GM19240 (cell line): Measurements from ENCODE around the gene ZFAND2A.
A peak's percentile ranks its signal among the peaks of the same experiment; 100 is the strongest.
"Not testable (repeated sequence)": the region's sequence is repeated elsewhere in the genome, so short reads cannot be mapped to it uniquely, and the experiment has no call there.

Experiments used
- DNase-seq: peaks from one replicate; pipeline ENCODE4 v3.0.0; 2011; ENCODE audit warnings: low spot score; ENCODE audit not compliant: insufficient read length

Gene ZFAND2A

GRCh38 chr7:1159891-1160669 is at the start of gene ZFAND2A:
Gene ZFAND2A, minus strand, starts transcription at chr7:1160196. Its CDS starts 1,984 bp downstream, at chr7:1158212.
- DNase-seq: peak; percentile 99

GRCh38 chr7:1209097-1209496 is 49.1 kb upstream of the ZFAND2A start:
- DNase-seq: no peak

GRCh38 chr7:1205742-1206141 is 45.7 kb upstream of the ZFAND2A start:
- DNase-seq: not testable (repeated sequence)

GRCh38 chr7:1204460-1205140 is 44.6 kb upstream of the ZFAND2A start:
- DNase-seq: no peak

GRCh38 chr7:1202914-1203313 is 42.9 kb upstream of the ZFAND2A start:
- DNase-seq: not testable (repeated sequence)

GRCh38 chr7:1201916-1202315 is 41.9 kb upstream of the ZFAND2A start:
- DNase-seq: no peak

- DNase-seq: no peak
Observed at GRCh38 chr7:1200045-1200444, 40.0 kb upstream of the ZFAND2A start.

GRCh38 chr7:1197997-1198625 is 38.1 kb upstream of the ZFAND2A start:
- DNase-seq: no peak

- DNase-seq: no peak
Observed at GRCh38 chr7:1196950-1197349, 37.0 kb upstream of the ZFAND2A start.

GRCh38 chr7:1196441-1196840 is 36.4 kb upstream of the ZFAND2A start:
- not testable (repeated sequence) for DNase-seq

- no peak for DNase-seq
Observed at GRCh38 chr7:1193593-1194424, 33.8 kb upstream of the ZFAND2A start.

GRCh38 chr7:1192171-1192676 is 32.2 kb upstream of the ZFAND2A start:
- DNase-seq: no peak

GRCh38 chr7:1189986-1190772 is 30.2 kb upstream of the ZFAND2A start:
- DNase-seq: no peak

- no peak for DNase-seq
Observed at GRCh38 chr7:1188720-1189294, 28.8 kb upstream of the ZFAND2A start.

GRCh38 chr7:1187127-1187526 is 27.1 kb upstream of the ZFAND2A start:
- DNase-seq: no peak

- DNase-seq: no peak
Observed at GRCh38 chr7:1181640-1182039, 21.6 kb upstream of the ZFAND2A start.

- no peak for DNase-seq
Observed at GRCh38 chr7:1181031-1181430, 21.0 kb upstream of the ZFAND2A start.

GRCh38 chr7:1176891-1177373 is 16.9 kb upstream of the ZFAND2A start:
- peak; percentile 65 for DNase-seq

- DNase-seq: peak; percentile 63
Observed at GRCh38 chr7:1175967-1176851, 16.2 kb upstream of the ZFAND2A start.
